Measurements from ENCODE around the gene PSAP. TPM values are rescaled to one million over a fixed set of nuclear protein-coding genes. Genes with fewer than 3 reads are reported as not detected.
A peak's percentile ranks its signal among the peaks of the same experiment; 100 is the strongest.

Gene PSAP
- total RNA-seq, 2 experiments from 2014 or later, result 94.2 to 101 TPM

DNA sequence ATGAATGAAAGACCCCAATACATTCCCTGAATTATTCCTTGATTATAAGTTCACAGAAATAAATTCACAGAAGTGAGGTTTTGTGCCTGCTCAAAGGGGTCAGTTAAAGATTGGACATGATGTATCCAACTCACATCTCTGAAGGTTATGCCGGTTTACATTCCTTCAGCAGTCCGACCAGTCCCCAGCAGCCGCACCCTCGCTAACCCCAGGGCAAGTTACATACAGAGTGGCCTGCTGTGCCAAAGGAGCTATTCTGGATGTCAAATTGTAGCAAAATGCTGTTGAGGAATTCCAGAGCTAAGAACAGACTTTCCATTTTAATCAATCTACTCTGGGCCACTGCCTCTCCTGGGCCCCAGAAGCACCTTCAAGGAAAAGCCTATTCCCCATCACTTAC, 20.3 kb downstream of the PSAP start:
- no peak for DNase-seq
- ATAC-seq, result no peak
- Mint-ChIP-seq H3K27ac (no peak overlapping the region), H3K27me3 (no peaks in the 10 kb centered on the region), H3K36me3 (ENCODE audit: low read depth) (peaks cover 28% of the 10 kb centered on the region), H3K9me3 (no peaks in the 10 kb centered on the region), H3K4me3 (no peak overlapping the region), H3K4me1 (ENCODE audit: low read depth) (peaks cover 11% of the 10 kb centered on the region)
- CTCF ChIA-PET, result interaction anchor here (1.1 to 5.2 kb wide), 4 partner anchors 8 to 218 kb away, joined by 3 to 28 read pairs (median 3); no protein-coding TSS in a partner anchor
- intact Hi-C loops (cut with micrococcal nuclease), result loop anchor here (10.0 kb wide), 1 partner anchor 64 kb away; no protein-coding TSS in a partner anchor
- POLR2A ChIA-PET, result interaction anchor here (0.7 kb wide), 1 partner anchor 35 kb away, joined by 3 read pairs; no protein-coding TSS in a partner anchor
- TF ChIP-seq, protein P1, sequence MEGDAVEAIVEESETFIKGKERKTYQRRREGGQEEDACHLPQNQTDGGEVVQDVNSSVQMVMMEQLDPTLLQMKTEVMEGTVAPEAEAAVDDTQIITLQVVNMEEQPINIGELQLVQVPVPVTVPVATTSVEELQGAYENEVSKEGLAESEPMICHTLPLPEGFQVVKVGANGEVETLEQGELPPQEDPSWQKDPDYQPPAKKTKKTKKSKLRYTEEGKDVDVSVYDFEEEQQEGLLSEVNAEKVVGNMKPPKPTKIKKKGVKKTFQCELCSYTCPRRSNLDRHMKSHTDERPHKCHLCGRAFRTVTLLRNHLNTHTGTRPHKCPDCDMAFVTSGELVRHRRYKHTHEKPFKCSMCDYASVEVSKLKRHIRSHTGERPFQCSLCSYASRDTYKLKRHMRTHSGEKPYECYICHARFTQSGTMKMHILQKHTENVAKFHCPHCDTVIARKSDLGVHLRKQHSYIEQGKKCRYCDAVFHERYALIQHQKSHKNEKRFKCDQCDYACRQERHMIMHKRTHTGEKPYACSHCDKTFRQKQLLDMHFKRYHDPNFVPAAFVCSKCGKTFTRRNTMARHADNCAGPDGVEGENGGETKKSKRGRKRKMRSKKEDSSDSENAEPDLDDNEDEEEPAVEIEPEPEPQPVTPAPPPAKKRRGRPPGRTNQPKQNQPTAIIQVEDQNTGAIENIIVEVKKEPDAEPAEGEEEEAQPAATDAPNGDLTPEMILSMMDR (IDR thresholded peaks at IDR 0.05), result no peak

DNA sequence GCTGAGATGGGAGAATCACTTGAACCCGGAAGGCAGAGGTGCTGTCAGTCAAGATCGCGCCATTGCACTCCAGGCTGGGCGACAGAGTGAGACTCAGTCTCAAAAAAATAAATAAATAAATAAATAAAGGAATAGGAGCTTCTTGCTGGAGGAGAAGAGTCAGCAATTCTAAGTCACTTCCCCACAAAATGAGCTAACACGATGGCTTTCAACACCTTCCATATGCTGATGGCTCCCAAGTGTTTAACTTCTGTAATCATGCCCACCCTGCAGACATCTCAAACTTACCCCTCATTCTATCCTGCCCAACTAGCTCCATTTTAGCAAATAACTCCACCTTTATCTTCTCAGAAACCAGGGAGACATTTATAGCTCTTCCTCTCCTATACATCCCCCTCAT, 21.2 kb downstream of the PSAP start:
- no peak overlapping the region for H3K27ac Mint-ChIP-seq
- POLR2A ChIA-PET, result interaction anchor here (0.5 to 1.1 kb wide), 2 partner anchors 392 to 511 kb away, joined by 3 to 4 read pairs; partner anchors contain the start of gene SLC29A3
- H3K36me3 Mint-ChIP-seq (ENCODE audit: low read depth), result peaks cover 30% of the 10 kb centered on the region

DNA sequence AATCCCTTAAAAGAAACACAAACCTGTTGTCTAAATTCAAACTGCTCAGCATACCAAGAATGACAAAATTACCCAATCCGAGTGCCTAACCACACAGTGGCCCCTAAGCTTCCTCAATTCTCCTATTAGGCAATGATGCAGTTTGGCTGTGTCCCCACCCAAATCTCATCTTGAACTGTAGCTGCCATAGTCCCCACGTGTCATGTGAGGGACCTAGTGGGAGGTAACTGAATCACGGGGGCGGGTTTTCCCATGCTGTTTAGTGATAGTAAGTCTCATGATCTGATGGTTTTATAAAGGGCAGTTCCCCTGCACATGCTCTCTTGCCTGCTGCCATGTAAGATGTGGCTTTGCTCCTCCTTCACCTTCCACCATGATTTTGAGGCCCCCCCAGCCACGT, 21.9 kb downstream of the PSAP start:
- H3K27me3 Mint-ChIP-seq, result no peaks in the 10 kb centered on the region
- ChIA-PET POLR2A (interaction anchor here (1.1 kb wide), 1 partner anchor 510 kb away, joined by 3 read pairs; the partner anchor contains the start of gene SLC29A3), CTCF (interaction anchor here (1.8 kb wide), 1 partner anchor 67 kb away, joined by 10 read pairs; no protein-coding TSS in a partner anchor)
- no peak overlapping the region for H3K4me3 Mint-ChIP-seq
- H3K36me3 Mint-ChIP-seq (ENCODE audit: low read depth), result peaks cover 30% of the 10 kb centered on the region
- peaks cover 8% of the 10 kb centered on the region for H3K4me1 Mint-ChIP-seq (ENCODE audit: low read depth)
- intact Hi-C loops (cut with micrococcal nuclease), result no loop called here
- ATAC-seq (no peak), DNase-seq (peak; percentile 30)
- H3K27ac Mint-ChIP-seq, result no peak overlapping the region
- TF ChIP-seq, protein P1 (IDR thresholded peaks at IDR 0.05), result no peak
- H3K9me3 Mint-ChIP-seq, result no peaks in the 10 kb centered on the region

More for the DNA sequence above, 21.2 kb downstream of the PSAP start:
- TF ChIP-seq, protein P1 (IDR thresholded peaks at IDR 0.05), result no peak
- DNase-seq (no peak), ATAC-seq (no peak)
- CTCF ChIA-PET, result interaction anchor here (1.1 to 1.8 kb wide), 2 partner anchors 9 to 66 kb away, joined by 3 to 10 read pairs; no protein-coding TSS in a partner anchor
- no peaks in the 10 kb centered on the region for H3K9me3 Mint-ChIP-seq
- peaks cover 10% of the 10 kb centered on the region for H3K4me1 Mint-ChIP-seq (ENCODE audit: low read depth)
- no peak overlapping the region for H3K4me3 Mint-ChIP-seq
- intact Hi-C loops (cut with micrococcal nuclease), result loop anchor here (10.0 kb wide), 1 partner anchor 65 kb away; no protein-coding TSS in a partner anchor
- H3K27me3 Mint-ChIP-seq, result no peaks in the 10 kb centered on the region

DNA sequence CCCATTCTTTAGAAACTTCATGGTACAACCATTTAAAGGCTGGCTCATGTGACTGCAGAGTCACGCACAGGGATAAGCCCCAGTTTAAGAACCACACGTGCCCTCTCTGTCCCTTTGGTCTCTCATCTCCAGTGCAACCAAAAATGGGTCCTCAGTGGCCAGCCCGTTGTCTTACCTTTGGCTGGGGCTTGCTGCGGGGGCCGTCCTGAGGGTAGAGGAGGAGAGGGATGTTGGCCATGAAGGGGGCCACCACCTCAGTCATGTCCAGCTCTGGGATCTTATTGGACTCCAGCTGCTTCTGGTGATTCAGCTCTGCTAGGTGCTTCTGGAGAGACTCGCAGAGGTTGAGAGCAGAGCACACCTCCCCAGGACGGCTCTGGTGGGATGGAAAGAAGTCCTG, 22.3 kb downstream of the PSAP start:
- Mint-ChIP-seq H3K27ac (no peak overlapping the region), H3K27me3 (no peaks in the 10 kb centered on the region), H3K4me1 (ENCODE audit: low read depth) (peaks cover 8% of the 10 kb centered on the region), H3K36me3 (ENCODE audit: low read depth) (peaks cover 30% of the 10 kb centered on the region), H3K4me3 (no peak overlapping the region), H3K9me3 (no peaks in the 10 kb centered on the region)
- intact Hi-C loops (cut with micrococcal nuclease), result no loop called here
- no peak for DNase-seq
- CTCF ChIA-PET, result interaction anchor here (1.8 kb wide), 1 partner anchor 68 kb away, joined by 10 read pairs; no protein-coding TSS in a partner anchor
- ATAC-seq, result no peak
- POLR2A ChIA-PET, result interaction anchor here (1.1 kb wide), 1 partner anchor 510 kb away, joined by 3 read pairs; the partner anchor contains the start of gene SLC29A3
- TF ChIP-seq, protein P1 (IDR thresholded peaks at IDR 0.05), result no peak

DNA sequence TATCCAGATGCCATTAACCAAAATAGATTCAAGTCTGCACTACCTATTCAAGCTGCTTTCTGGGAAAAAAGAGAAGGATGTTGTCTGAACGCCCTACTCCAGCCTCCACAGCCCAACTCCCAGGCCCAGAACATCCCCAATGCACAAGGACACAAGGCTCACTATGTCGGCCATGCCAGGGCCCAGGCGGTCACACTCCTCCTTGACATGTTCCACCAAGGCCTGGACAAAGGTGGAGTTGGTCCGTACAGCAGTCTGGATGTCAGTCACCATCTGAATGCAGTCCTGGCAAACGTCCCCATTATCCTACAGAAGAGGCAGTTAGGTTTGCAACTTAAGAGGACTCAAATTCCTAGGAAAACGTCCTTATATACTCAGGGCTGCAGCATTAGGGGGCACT, 23.2 kb downstream of the PSAP start:
- H3K4me1 Mint-ChIP-seq (ENCODE audit: low read depth), result no peaks in the 10 kb centered on the region
- H3K27me3 Mint-ChIP-seq, result no peaks in the 10 kb centered on the region
- ChIA-PET CTCF (no interaction called here), POLR2A (no interaction called here)
- H3K36me3 Mint-ChIP-seq (ENCODE audit: low read depth), result peaks cover 34% of the 10 kb centered on the region
- no peaks in the 10 kb centered on the region for H3K9me3 Mint-ChIP-seq
- TF ChIP-seq, protein P1 (IDR thresholded peaks at IDR 0.05), result no peak
- no peak for ATAC-seq
- no peak for DNase-seq
- intact Hi-C loops (cut with micrococcal nuclease), result no loop called here
- no peak overlapping the region for H3K4me3 Mint-ChIP-seq
- H3K27ac Mint-ChIP-seq, result no peak overlapping the region

Data from activated CD8-positive, alpha-beta T cell treated with anti-CD3 and anti-CD28 coated beads for 36 hours (primary cell).